Panc1 (cell line): Measurements from ENCODE around the gene TRAPPC12.

Experiments used
- CTCF ChIP-seq: fragments of 450-650 bp; IDR thresholded peaks from 2 replicates; pipeline ENCODE4 v1.5.1; 2017; ENCODE audit warnings: mild to moderate bottlenecking
- POLR2AphosphoS5 ChIP-seq: IDR thresholded peaks from 2 replicates; pipeline ENCODE4 v1.6.1; 2012; ENCODE audit warnings: mild to moderate bottlenecking, low read depth, low read length, moderate library complexity
- REST ChIP-seq, 2 experiments: IDR thresholded peaks; 2 replicates each; pipeline ENCODE4 v1.6.1; 2011 to 2012; ENCODE audit warnings: low read depth in 2 of 2, control low read depth in 1 of 2, low read length in 1 of 2, mild to moderate bottlenecking in 1 of 2, moderate library complexity in 1 of 2; ENCODE audit not compliant: insufficient read depth in 1 of 2
- SIN3A ChIP-seq: IDR thresholded peaks from 2 replicates; pipeline ENCODE4 v1.6.1; 2012; ENCODE audit warnings: low read depth, mild to moderate bottlenecking, low read length, moderate library complexity, borderline replicate concordance; ENCODE audit not compliant: insufficient read depth
- TCF7L2 ChIP-seq: IDR thresholded peaks from 2 replicates; pipeline ENCODE4 v1.6.1; 2011; ENCODE audit warnings: mild to moderate bottlenecking, low read depth, low read length, inconsistent platforms

- no peak for TF ChIP-seq REST (IDR thresholded peaks at IDR 0.05; ENCODE audit: insufficient read depth in 1 of 2, low read depth in 2 of 2, low read length in 1 of 2)
- TF ChIP-seq POLR2AphosphoS5 = no peak
- TF ChIP-seq CTCF = no peak
- TF ChIP-seq TCF7L2 = no peak
- no peak for TF ChIP-seq SIN3A
These were observed 42.1 kb downstream of the TRAPPC12 start for GRCh38 chr2:3421580-3421979.
